GM10266 (cell line): Measurements from ENCODE around the gene VIL1.

ENCODE experiments used
- DNase-seq: peaks from one replicate; pipeline ENCODE4 v3.0.0; 2012; ENCODE audit errors: extremely low spot score
- TF ChIP-seq, protein P1 (sequence below): IDR thresholded peaks from 2 replicates; pipeline ENCODE4 v1.5.1; 2012; ENCODE audit warnings: mild to moderate bottlenecking, low read depth; ENCODE audit not compliant: control insufficient read depth, insufficient read depth; ENCODE audit errors: missing control alignments

Gene VIL1

DNA sequence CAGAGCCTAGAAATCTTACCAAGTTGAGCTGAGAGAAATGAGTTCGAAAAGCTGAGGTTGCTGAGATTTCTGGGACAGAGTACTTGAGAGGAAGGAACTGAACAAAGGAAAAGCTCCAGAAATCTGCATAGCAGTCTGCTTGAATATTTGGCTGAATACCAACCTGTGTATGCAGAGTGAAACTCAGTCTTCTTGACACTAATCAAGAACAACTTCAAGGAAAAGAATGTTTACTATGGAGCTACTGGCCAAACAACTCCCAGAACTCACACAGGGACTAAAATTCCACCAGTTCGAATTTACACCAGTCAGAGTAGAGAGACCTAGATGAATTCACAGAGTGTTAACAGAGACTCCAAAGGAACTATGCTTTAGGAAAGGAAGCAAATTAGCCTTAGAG, 82.7 kb downstream of the VIL1 start:
- TF ChIP-seq, protein P1, sequence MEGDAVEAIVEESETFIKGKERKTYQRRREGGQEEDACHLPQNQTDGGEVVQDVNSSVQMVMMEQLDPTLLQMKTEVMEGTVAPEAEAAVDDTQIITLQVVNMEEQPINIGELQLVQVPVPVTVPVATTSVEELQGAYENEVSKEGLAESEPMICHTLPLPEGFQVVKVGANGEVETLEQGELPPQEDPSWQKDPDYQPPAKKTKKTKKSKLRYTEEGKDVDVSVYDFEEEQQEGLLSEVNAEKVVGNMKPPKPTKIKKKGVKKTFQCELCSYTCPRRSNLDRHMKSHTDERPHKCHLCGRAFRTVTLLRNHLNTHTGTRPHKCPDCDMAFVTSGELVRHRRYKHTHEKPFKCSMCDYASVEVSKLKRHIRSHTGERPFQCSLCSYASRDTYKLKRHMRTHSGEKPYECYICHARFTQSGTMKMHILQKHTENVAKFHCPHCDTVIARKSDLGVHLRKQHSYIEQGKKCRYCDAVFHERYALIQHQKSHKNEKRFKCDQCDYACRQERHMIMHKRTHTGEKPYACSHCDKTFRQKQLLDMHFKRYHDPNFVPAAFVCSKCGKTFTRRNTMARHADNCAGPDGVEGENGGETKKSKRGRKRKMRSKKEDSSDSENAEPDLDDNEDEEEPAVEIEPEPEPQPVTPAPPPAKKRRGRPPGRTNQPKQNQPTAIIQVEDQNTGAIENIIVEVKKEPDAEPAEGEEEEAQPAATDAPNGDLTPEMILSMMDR, result no peak
- no peak for DNase-seq
